ENCODE results near the gene ABTB1. TPM values are rescaled to one million over a fixed set of nuclear protein-coding genes. Genes with fewer than 3 reads are reported as not detected.
"Not testable (repeated sequence)": the region's sequence is repeated elsewhere in the genome, so short reads cannot be mapped to it uniquely, and the experiment has no call there.

The ABTB1 gene
- polyA plus RNA-seq, 1 of the 3 experiments (the other 2 are of a cell fraction), result 30.8 TPM

DNA sequence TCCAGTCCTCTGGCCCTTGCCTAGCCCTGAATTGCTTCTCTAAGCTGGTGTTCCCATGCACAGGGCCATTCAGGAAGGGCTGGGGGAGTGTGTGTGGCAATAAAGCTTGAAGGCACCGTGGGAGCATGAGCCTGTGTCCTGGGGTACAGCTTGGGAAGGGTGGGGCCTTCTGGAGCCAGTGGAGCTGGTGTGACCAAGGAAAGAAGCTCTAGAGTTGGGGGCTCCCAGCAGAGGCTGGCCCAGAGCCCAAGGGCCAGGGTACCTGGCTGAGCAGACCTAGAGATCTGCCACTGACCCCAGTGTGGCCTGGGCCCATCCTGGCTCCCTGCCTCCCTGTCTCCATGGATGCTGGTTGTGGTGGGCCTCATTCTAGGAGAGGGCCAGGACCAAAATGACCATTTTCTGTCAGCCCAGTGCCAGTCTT, 8.1 kb downstream of the ABTB1 start:
- no peak overlapping the region for H3K27ac ChIP-seq (ENCODE audit: low read depth in 2 of 2, low read length in 1 of 2)
- 80% methylated on average over 1 of the region's 1 CpG for WGBS (ENCODE audit: low lambda C conversion rate)
- DNase-seq, result no peak
- peaks cover 0 to 2% of the 10 kb centered on the region in 2 experiments; a peak in 1 of 4 replicates for H3K4me1 ChIP-seq (ENCODE audit: control insufficient read depth in 1 of 2, insufficient read depth in 2 of 2, low read depth in 1 of 2, low read length in 1 of 2)
- no peak overlapping the region for H3K4me3 ChIP-seq (ENCODE audit: low read depth in 2 of 2, low read length in 1 of 2)
- peaks cover 0 to 3% of the 10 kb centered on the region in 2 experiments for H3K36me3 ChIP-seq (replicated peaks in 1 of 2; ENCODE audit: control insufficient read depth in 1 of 2, insufficient read depth in 2 of 2, low read length in 1 of 2)
- no peak overlapping the region for H3K9ac ChIP-seq
- no peak for TF ChIP-seq ELF1 (IDR thresholded peaks at IDR 0.05)
- no peak for TF ChIP-seq JUND (IDR thresholded peaks at IDR 0.05)
- TF ChIP-seq FOSL2 (IDR thresholded peaks at IDR 0.05; ENCODE audit: borderline replicate concordance, low read depth), result no peak
- no peak for TF ChIP-seq RFX5 (IDR thresholded peaks at IDR 0.05; ENCODE audit: low read length)
- TF ChIP-seq GATA2 (CRISPR knock-in tag; IDR thresholded peaks at IDR 0.05), result no peak
- no peak for TF ChIP-seq NRF1 (IDR thresholded peaks at IDR 0.05; ENCODE audit: low read depth, low read length)
- TF ChIP-seq, protein P1, sequence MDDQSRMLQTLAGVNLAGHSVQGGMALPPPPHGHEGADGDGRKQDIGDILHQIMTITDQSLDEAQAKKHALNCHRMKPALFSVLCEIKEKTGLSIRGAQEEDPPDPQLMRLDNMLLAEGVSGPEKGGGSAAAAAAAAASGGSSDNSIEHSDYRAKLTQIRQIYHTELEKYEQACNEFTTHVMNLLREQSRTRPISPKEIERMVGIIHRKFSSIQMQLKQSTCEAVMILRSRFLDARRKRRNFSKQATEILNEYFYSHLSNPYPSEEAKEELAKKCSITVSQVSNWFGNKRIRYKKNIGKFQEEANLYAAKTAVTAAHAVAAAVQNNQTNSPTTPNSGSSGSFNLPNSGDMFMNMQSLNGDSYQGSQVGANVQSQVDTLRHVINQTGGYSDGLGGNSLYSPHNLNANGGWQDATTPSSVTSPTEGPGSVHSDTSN (IDR thresholded peaks at IDR 0.05), result no peak
- TF ChIP-seq GABPA (IDR thresholded peaks at IDR 0.05; ENCODE audit: low read depth), result no peak
- no peak for TF ChIP-seq MEF2A (IDR thresholded peaks at IDR 0.05; ENCODE audit: borderline replicate concordance, low read depth)
- TF ChIP-seq, protein P2, sequence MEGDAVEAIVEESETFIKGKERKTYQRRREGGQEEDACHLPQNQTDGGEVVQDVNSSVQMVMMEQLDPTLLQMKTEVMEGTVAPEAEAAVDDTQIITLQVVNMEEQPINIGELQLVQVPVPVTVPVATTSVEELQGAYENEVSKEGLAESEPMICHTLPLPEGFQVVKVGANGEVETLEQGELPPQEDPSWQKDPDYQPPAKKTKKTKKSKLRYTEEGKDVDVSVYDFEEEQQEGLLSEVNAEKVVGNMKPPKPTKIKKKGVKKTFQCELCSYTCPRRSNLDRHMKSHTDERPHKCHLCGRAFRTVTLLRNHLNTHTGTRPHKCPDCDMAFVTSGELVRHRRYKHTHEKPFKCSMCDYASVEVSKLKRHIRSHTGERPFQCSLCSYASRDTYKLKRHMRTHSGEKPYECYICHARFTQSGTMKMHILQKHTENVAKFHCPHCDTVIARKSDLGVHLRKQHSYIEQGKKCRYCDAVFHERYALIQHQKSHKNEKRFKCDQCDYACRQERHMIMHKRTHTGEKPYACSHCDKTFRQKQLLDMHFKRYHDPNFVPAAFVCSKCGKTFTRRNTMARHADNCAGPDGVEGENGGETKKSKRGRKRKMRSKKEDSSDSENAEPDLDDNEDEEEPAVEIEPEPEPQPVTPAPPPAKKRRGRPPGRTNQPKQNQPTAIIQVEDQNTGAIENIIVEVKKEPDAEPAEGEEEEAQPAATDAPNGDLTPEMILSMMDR (IDR thresholded peaks at IDR 0.05), result no peak
- H3K27me3 ChIP-seq (ENCODE audit: insufficient read depth), result no peaks in the 10 kb centered on the region
- H4K20me1 ChIP-seq (ENCODE audit: insufficient read depth), result no peaks in the 10 kb centered on the region
- no peaks in the 10 kb centered on the region for H3K9me2 ChIP-seq
- H2AFZ ChIP-seq (ENCODE audit: low read depth), result no peak overlapping the region
- ChIA-PET POLR2A (no interaction called here), CTCF (interaction anchor here (1.4 to 4.8 kb wide), 6 partner anchors 11 to 278 kb away, joined by 3 to 34 read pairs (median 6); no protein-coding TSS in a partner anchor)
- no peaks in the 10 kb centered on the region for H3K9me3 ChIP-seq
- H3K79me2 ChIP-seq (ENCODE audit: insufficient read depth), result no peaks in the 10 kb centered on the region
- no peak overlapping the region for H3K4me2 ChIP-seq
- H3F3A ChIP-seq (replicated peaks; ENCODE audit: insufficient read depth), result peaks cover under 1% of the 10 kb centered on the region

DNA sequence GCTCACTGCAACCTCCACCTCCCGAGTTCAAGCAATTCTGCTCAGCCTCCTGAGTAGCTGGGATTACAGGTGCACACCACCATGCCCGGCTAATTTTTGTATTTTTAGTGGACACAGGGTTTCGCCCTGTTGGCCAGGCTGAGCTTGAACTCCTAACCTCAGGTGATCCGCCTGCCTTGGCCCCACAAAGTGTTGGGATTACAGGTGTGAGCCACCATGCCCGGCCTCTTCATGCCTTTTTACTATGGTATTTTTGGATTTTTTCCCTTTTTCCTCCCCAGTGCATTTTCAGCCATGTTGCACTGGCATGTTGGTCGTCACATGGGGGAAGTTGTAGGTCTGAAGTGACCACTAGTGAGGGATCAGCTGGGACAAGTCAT, 9.4 kb downstream of the ABTB1 start:
- WGBS (ENCODE audit: low lambda C conversion rate), result 91% methylated on average over 6 of the region's 6 CpGs
- CTCF ChIA-PET, result interaction anchor here (0.6 to 4.8 kb wide), 8 partner anchors 9 to 1038 kb away, joined by 3 to 34 read pairs (median 4); no protein-coding TSS in a partner anchor

More for the DNA sequence above, 9.4 kb downstream of the ABTB1 start:
- H3K36me3 ChIP-seq (replicated peaks in 1 of 2; ENCODE audit: control insufficient read depth in 1 of 2, insufficient read depth in 2 of 2, low read length in 1 of 2); H3K9me2 ChIP-seq; H3K4me2 ChIP-seq; H3K4me3 ChIP-seq (ENCODE audit: low read depth in 2 of 2, low read length in 1 of 2); H2AFZ ChIP-seq (ENCODE audit: low read depth); H3K27me3 ChIP-seq (ENCODE audit: insufficient read depth); H4K20me1 ChIP-seq (ENCODE audit: insufficient read depth); DNase-seq; H3K27ac ChIP-seq (ENCODE audit: low read depth in 2 of 2, low read length in 1 of 2); H3K9me3 ChIP-seq; H3K4me1 ChIP-seq (ENCODE audit: control insufficient read depth in 1 of 2, insufficient read depth in 2 of 2, low read depth in 1 of 2, low read length in 1 of 2); POLR2A ChIA-PET; H3K9ac ChIP-seq; H3F3A ChIP-seq (replicated peaks; ENCODE audit: insufficient read depth); H3K79me2 ChIP-seq (ENCODE audit: insufficient read depth): not testable (repeated sequence)
